ENCODE data around the gene CDHR4.

CDHR4 gene

DNA sequence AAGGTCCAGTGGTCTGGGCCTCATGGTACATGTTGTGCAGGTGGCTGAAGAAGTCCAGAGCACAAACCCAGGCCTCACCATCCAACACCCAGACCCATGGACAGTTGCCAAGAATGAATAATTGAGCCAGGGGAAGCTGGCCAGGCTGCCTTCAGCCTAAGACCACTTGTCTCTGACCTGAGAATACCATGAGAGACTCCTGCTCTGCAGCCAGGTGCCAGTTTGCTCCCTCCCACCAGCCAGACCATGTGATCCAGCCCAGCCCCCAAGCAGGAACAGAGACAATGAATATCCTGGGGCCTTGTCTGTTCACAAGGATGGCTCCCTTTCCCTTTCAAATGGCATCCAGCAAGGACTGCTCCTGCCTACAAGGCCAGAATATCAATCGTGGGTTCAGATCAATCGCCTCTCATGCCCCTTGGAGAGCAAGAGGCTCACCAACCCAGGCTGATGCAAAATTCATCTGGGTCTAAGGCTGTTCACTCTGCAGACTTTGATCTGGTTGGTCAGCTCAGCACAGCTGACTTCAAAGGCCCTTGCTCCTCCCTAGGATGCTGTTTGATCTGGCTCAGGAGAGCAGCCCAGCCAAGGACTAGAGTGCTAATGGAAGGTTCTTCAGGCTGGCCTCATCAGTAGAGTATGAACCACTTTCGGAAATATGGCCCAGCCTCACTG is 43.3 kb upstream of the CDHR4 start:
- H2AFZ ChIP-seq (ENCODE audit: low read length) = no peak overlapping the region

DNA sequence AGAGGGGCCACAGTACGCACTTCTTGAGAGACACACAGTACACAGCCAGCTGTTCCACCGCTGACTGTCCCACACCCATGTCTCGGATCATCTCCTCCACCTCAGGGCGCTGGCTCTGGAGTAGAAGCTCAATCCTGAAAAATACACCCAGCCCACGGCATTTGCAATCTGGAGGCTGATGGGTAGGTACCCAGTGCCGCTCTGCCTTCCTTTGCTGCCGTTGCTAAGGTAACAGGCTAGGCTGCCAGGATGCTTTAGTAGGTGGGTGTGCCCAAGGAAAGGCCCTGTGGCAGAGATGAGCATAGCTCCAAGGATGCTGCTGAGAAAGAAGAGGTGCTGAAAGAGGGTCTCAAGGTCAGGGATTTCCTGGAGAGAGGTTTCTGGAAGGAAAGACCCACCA is 42.1 kb upstream of the CDHR4 start:
- Histone ChIP-seq H3K79me2 (ENCODE audit: insufficient read depth, low read length) (no peaks in the 10 kb centered on the region), H3K9ac (ENCODE audit: low read length) (no peak overlapping the region), H3K9me2 (ENCODE audit: low read depth, low read length) (no peaks in the 10 kb centered on the region), H3K4me1 (ENCODE audit: insufficient read depth, low read length, severe bottlenecking) (no peaks in the 10 kb centered on the region), H3K36me3 (ENCODE audit: insufficient read depth, low read length) (peaks cover 63% of the 10 kb centered on the region; the same call in 1 of the 2 replicates), H4K20me1 (ENCODE audit: insufficient read depth, low read length) (no peaks in the 10 kb centered on the region), H3K9me3 (ENCODE audit: low read length) (no peaks in the 10 kb centered on the region), H3F3A (ENCODE audit: insufficient read depth, low read length) (no peaks in the 10 kb centered on the region), H3K27ac (ENCODE audit: low read depth, low read length, poor library complexity, severe bottlenecking) (no peak overlapping the region), H2AFZ (ENCODE audit: low read length) (no peak overlapping the region), H3K4me3 (ENCODE audit: low read depth, low read length, poor library complexity, severe bottlenecking) (no peak overlapping the region), H3K27me3 (ENCODE audit: insufficient read depth, low read length) (no peaks in the 10 kb centered on the region), H3K4me2 (ENCODE audit: low read length) (no peak overlapping the region)
- TF ChIP-seq EZH2 (IDR thresholded peaks at IDR 0.05; ENCODE audit: borderline replicate concordance, low read length) = no peak
- TF ChIP-seq, protein P1, sequence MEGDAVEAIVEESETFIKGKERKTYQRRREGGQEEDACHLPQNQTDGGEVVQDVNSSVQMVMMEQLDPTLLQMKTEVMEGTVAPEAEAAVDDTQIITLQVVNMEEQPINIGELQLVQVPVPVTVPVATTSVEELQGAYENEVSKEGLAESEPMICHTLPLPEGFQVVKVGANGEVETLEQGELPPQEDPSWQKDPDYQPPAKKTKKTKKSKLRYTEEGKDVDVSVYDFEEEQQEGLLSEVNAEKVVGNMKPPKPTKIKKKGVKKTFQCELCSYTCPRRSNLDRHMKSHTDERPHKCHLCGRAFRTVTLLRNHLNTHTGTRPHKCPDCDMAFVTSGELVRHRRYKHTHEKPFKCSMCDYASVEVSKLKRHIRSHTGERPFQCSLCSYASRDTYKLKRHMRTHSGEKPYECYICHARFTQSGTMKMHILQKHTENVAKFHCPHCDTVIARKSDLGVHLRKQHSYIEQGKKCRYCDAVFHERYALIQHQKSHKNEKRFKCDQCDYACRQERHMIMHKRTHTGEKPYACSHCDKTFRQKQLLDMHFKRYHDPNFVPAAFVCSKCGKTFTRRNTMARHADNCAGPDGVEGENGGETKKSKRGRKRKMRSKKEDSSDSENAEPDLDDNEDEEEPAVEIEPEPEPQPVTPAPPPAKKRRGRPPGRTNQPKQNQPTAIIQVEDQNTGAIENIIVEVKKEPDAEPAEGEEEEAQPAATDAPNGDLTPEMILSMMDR (IDR thresholded peaks at IDR 0.05; ENCODE audit: low read length) = no peak

More for the DNA sequence above, 43.3 kb upstream of the CDHR4 start:
- Histone ChIP-seq H3K27me3 (ENCODE audit: insufficient read depth, low read length) (no peaks in the 10 kb centered on the region), H3K4me2 (ENCODE audit: low read length) (no peak overlapping the region), H3K79me2 (ENCODE audit: insufficient read depth, low read length) (no peaks in the 10 kb centered on the region), H3K9ac (ENCODE audit: low read length) (no peak overlapping the region), H3K4me3 (ENCODE audit: low read depth, low read length, poor library complexity, severe bottlenecking) (no peak overlapping the region), H3K27ac (ENCODE audit: low read depth, low read length, poor library complexity, severe bottlenecking) (no peak overlapping the region), H4K20me1 (ENCODE audit: insufficient read depth, low read length) (no peaks in the 10 kb centered on the region), H3K4me1 (ENCODE audit: insufficient read depth, low read length, severe bottlenecking) (no peaks in the 10 kb centered on the region), H3F3A (ENCODE audit: insufficient read depth, low read length) (no peaks in the 10 kb centered on the region), H3K36me3 (ENCODE audit: insufficient read depth, low read length) (peaks cover 68% of the 10 kb centered on the region; the same call in 1 of the 2 replicates), H3K9me3 (ENCODE audit: low read length) (no peaks in the 10 kb centered on the region), H3K9me2 (ENCODE audit: low read depth, low read length) (no peaks in the 10 kb centered on the region)
- TF ChIP-seq, protein P1 (IDR thresholded peaks at IDR 0.05; ENCODE audit: low read length) = no peak
- no peak for TF ChIP-seq EZH2 (IDR thresholded peaks at IDR 0.05; ENCODE audit: borderline replicate concordance, low read length)

DNA sequence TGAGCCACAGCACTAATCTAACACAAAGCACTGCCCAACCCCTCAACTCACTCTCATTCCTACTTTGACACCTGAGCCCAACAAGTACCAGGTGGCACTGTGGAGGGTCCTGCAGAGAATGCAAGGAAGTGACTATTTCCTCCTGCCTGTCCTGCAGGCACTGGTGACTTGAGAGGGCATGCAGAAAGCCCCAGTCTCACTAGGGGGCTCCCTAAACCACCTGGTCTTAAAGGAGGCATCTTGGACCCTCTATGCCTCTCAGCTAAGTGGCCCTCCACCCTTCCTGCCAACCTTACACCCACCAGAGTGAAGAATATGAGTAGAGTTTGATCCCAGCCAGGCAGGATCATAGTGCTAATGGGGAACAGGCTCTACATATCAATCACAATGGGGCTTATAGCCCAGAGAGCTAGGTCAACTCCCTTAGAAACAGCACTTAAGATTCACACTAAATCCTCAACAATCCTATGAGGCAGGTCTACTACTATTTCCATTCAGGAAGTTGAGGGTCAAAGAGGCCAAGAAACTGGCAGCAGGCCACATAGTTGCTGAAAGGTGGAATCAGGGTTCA is 41.5 kb upstream of the CDHR4 start:
- no peak overlapping the region for H3K4me3 ChIP-seq (ENCODE audit: low read depth, low read length, poor library complexity, severe bottlenecking)
- H3F3A ChIP-seq (ENCODE audit: insufficient read depth, low read length) = no peaks in the 10 kb centered on the region
- H3K36me3 ChIP-seq (ENCODE audit: insufficient read depth, low read length) = peaks cover 63% of the 10 kb centered on the region; the same call in 1 of the 2 replicates
- H3K9ac ChIP-seq (ENCODE audit: low read length) = no peak overlapping the region
- no peaks in the 10 kb centered on the region for H3K27me3 ChIP-seq (ENCODE audit: insufficient read depth, low read length)
- H4K20me1 ChIP-seq (ENCODE audit: insufficient read depth, low read length) = no peaks in the 10 kb centered on the region
- H3K4me1 ChIP-seq (ENCODE audit: insufficient read depth, low read length, severe bottlenecking) = no peaks in the 10 kb centered on the region
- H3K4me2 ChIP-seq (ENCODE audit: low read length) = no peak overlapping the region
- H2AFZ ChIP-seq (ENCODE audit: low read length) = no peak overlapping the region
- H3K27ac ChIP-seq (ENCODE audit: low read depth, low read length, poor library complexity, severe bottlenecking) = no peak overlapping the region
- no peaks in the 10 kb centered on the region for H3K9me3 ChIP-seq (ENCODE audit: low read length)
- TF ChIP-seq EZH2 (IDR thresholded peaks at IDR 0.05; ENCODE audit: borderline replicate concordance, low read length) = no peak
- TF ChIP-seq, protein P1 (IDR thresholded peaks at IDR 0.05; ENCODE audit: low read length) = peak; percentile 74
- H3K9me2 ChIP-seq (ENCODE audit: low read depth, low read length) = no peaks in the 10 kb centered on the region
- no peaks in the 10 kb centered on the region for H3K79me2 ChIP-seq (ENCODE audit: insufficient read depth, low read length)
